Measurements from ENCODE around the gene TRHDE.

Gene TRHDE

DNA sequence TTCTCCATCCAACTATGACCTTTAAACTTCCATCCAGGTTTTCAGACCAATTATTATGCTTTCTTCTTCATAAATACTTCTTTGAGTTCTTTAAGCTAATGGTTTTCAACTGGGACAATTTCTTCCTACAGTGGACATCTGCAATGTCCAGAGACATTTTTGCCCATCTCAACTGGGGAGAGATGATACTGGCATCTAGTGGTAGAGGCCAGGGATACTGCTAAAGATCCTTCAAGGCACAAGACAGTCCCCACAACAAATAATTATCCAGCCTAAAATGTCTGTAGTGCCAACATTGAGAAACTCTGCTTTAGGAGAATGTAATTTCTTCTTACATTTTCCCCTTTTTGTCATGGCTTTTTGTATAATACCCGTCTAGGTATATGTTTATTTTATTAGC lies 10.6 kb downstream of the TRHDE start:
- FAIRE-seq (no peak), DNase-seq (ENCODE audit: insufficient read length, low spot score) (no peak)
- TF ChIP-seq PAX5 (IDR thresholded peaks at IDR 0.05; ENCODE audit: insufficient read depth, low read length, severe bottlenecking) (no peak), TAF1 (IDR thresholded peaks at IDR 0.05; ENCODE audit: low read depth, low read length) (no peak), POLR2AphosphoS5 (IDR thresholded peaks at IDR 0.05; ENCODE audit: low read depth, low read length) (no peak), SPI1 (IDR thresholded peaks at IDR 0.05; ENCODE audit: low read depth, low read length) (no peak), POLR2A (IDR thresholded peaks at IDR 0.05; ENCODE audit: low read depth, low read length) (no peak), POU2F2 (IDR thresholded peaks at IDR 0.05; ENCODE audit: low read depth, low read length) (no peak)

GRCh38 chr12:72285861-72286260 lies 13.7 kb downstream of the TRHDE start:
- no peak for FAIRE-seq
- DNase-seq (ENCODE audit: insufficient read length, low spot score): no peak

DNA sequence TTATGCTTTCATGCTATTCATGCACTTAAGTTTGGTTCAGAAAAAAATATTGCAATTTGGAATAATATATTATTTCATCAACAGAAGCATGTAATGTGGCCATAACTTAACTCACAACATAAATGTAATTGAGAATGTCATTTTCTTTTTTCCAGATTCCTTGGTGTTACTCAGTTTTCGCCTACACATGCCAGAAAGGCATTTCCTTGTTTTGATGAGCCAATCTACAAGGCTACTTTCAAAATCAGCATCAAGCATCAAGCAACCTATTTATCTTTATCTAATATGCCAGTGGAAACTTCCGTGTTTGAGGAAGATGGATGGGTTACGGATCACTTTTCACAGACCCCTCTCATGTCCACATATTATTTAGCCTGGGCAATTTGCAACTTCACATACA lies 14.4 kb downstream of the TRHDE start:
- DNase-seq (ENCODE audit: insufficient read length, low spot score) (no peak), FAIRE-seq (no peak)
- TF ChIP-seq TAF1 (IDR thresholded peaks at IDR 0.05; ENCODE audit: low read depth, low read length): no peak
- no peak for TF ChIP-seq POU2F2 (IDR thresholded peaks at IDR 0.05; ENCODE audit: low read depth, low read length)
- TF ChIP-seq PAX5 (IDR thresholded peaks at IDR 0.05; ENCODE audit: insufficient read depth, low read length, severe bottlenecking): no peak
- TF ChIP-seq POLR2A (IDR thresholded peaks at IDR 0.05; ENCODE audit: low read depth, low read length): no peak
- no peak for TF ChIP-seq SPI1 (IDR thresholded peaks at IDR 0.05; ENCODE audit: low read depth, low read length)

More at GRCh38 chr12:72285861-72286260, 13.7 kb downstream of the TRHDE start:
- TF ChIP-seq PAX5 (IDR thresholded peaks at IDR 0.05; ENCODE audit: insufficient read depth, low read length, severe bottlenecking) (no peak), POLR2AphosphoS5 (IDR thresholded peaks at IDR 0.05; ENCODE audit: low read depth, low read length) (no peak), POLR2A (IDR thresholded peaks at IDR 0.05; ENCODE audit: low read depth, low read length) (no peak), SPI1 (IDR thresholded peaks at IDR 0.05; ENCODE audit: low read depth, low read length) (no peak)

GRCh38 chr12:72288436-72288835 lies 16.3 kb downstream of the TRHDE start:
- FAIRE-seq: no peak
- DNase-seq (ENCODE audit: insufficient read length, low spot score): no peak
- no peak for TF ChIP-seq SPI1 (IDR thresholded peaks at IDR 0.05; ENCODE audit: low read depth, low read length)
- TF ChIP-seq POU2F2 (IDR thresholded peaks at IDR 0.05; ENCODE audit: low read depth, low read length): no peak
- no peak for TF ChIP-seq TAF1 (IDR thresholded peaks at IDR 0.05; ENCODE audit: low read depth, low read length)
- TF ChIP-seq PAX5 (IDR thresholded peaks at IDR 0.05; ENCODE audit: insufficient read depth, low read length, severe bottlenecking): no peak
- TF ChIP-seq POLR2A (IDR thresholded peaks at IDR 0.05; ENCODE audit: low read depth, low read length): no peak

DNA sequence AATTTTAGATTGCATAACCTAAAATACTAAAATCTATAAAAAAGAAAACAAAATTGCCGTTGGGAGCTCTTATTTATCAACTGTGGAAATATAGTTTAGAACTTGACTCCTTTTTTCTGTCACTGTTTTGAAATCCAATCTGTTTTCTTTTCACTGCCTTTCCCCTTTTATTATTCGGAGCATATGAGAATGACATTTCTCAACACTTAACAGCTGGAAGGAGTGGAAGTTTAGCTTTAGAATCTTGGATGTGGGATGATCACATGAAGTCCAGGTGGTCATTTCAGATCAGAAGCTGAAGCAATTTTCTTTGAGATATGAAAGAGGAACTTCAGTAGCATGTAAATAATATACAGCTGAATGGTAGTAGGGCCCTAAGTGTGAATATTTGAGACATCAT lies 16.7 kb downstream of the TRHDE start:
- TF ChIP-seq SPI1 (IDR thresholded peaks at IDR 0.05; ENCODE audit: low read depth, low read length): no peak
- FAIRE-seq (no peak), DNase-seq (ENCODE audit: insufficient read length, low spot score) (no peak)

GRCh38 chr12:72289633-72290032 lies 17.5 kb downstream of the TRHDE start:
- FAIRE-seq (no peak), DNase-seq (ENCODE audit: insufficient read length, low spot score) (no peak)
- no peak for TF ChIP-seq POU2F2 (IDR thresholded peaks at IDR 0.05; ENCODE audit: low read depth, low read length)
- no peak for TF ChIP-seq POLR2AphosphoS5 (IDR thresholded peaks at IDR 0.05; ENCODE audit: low read depth, low read length)
- no peak for TF ChIP-seq TAF1 (IDR thresholded peaks at IDR 0.05; ENCODE audit: low read depth, low read length)
- no peak for TF ChIP-seq SPI1 (IDR thresholded peaks at IDR 0.05; ENCODE audit: low read depth, low read length)
- TF ChIP-seq POLR2A (IDR thresholded peaks at IDR 0.05; ENCODE audit: low read depth, low read length): no peak
- TF ChIP-seq PAX5 (IDR thresholded peaks at IDR 0.05; ENCODE audit: insufficient read depth, low read length, severe bottlenecking): no peak

DNA sequence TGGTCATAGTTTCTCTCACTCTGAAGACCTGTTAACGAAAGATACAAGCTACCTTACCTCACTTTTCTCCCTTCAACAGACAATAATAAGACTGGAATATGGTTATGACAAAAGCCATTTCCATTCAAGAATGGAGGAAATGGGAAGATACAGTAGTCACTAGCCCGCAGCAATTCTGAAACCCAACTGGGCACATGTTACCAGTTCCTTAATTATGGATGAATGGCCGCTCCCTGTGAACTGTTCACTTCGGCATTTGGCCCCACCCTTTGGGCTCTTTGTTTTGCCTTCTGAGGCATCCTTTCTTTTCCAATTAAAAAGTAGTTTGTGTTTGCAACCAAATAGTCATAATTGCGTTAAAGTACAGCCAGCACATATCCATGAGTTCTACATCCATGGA lies 19.0 kb downstream of the TRHDE start:
- DNase-seq (ENCODE audit: insufficient read length, low spot score): no peak
- TF ChIP-seq TAF1 (IDR thresholded peaks at IDR 0.05; ENCODE audit: low read depth, low read length) (no peak), POU2F2 (IDR thresholded peaks at IDR 0.05; ENCODE audit: low read depth, low read length) (no peak), POLR2AphosphoS5 (IDR thresholded peaks at IDR 0.05; ENCODE audit: low read depth, low read length) (no peak), SPI1 (IDR thresholded peaks at IDR 0.05; ENCODE audit: low read depth, low read length) (no peak)
- FAIRE-seq: no peak

GRCh38 chr12:72293701-72294100 lies 21.5 kb downstream of the TRHDE start:
- no peak for DNase-seq (ENCODE audit: insufficient read length, low spot score)
- no peak for FAIRE-seq

GRCh38 chr12:72295101-72295500 lies 22.9 kb downstream of the TRHDE start:
- TF ChIP-seq POLR2AphosphoS5 (IDR thresholded peaks at IDR 0.05; ENCODE audit: low read depth, low read length): no peak
- FAIRE-seq: no peak
- no peak for DNase-seq (ENCODE audit: insufficient read length, low spot score)

More at GRCh38 chr12:72293701-72294100, 21.5 kb downstream of the TRHDE start:
- no peak for TF ChIP-seq POLR2AphosphoS5 (IDR thresholded peaks at IDR 0.05; ENCODE audit: low read depth, low read length)
- no peak for TF ChIP-seq PAX5 (IDR thresholded peaks at IDR 0.05; ENCODE audit: insufficient read depth, low read length, severe bottlenecking)
- no peak for TF ChIP-seq SPI1 (IDR thresholded peaks at IDR 0.05; ENCODE audit: low read depth, low read length)
- TF ChIP-seq POU2F2 (IDR thresholded peaks at IDR 0.05; ENCODE audit: low read depth, low read length): no peak
- no peak for TF ChIP-seq POLR2A (IDR thresholded peaks at IDR 0.05; ENCODE audit: low read depth, low read length)
- no peak for TF ChIP-seq TAF1 (IDR thresholded peaks at IDR 0.05; ENCODE audit: low read depth, low read length)

DNA sequence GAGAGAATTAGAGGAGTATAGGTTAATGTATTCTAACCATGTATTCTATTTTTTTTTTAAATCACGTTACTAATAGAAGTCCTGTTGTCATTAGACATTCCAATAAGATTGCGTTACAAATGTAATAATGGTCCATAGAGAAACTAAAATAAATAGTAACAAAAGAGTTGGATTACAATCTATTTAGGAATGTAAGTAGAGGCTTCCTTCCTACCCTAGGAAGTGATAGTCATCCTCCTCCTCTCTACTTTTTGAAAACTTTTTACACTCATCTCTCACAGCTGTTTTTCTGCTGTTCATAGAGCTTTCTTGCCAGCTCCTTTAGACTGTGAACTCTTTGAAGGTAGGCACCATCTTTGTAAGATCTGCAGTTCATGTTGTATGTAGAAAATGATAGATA lies 23.6 kb downstream of the TRHDE start:
- TF ChIP-seq POLR2A (IDR thresholded peaks at IDR 0.05; ENCODE audit: low read depth, low read length): no peak
- no peak for TF ChIP-seq POU2F2 (IDR thresholded peaks at IDR 0.05; ENCODE audit: low read depth, low read length)
- TF ChIP-seq TAF1 (IDR thresholded peaks at IDR 0.05; ENCODE audit: low read depth, low read length): no peak
- no peak for TF ChIP-seq SPI1 (IDR thresholded peaks at IDR 0.05; ENCODE audit: low read depth, low read length)
- TF ChIP-seq POLR2AphosphoS5 (IDR thresholded peaks at IDR 0.05; ENCODE audit: low read depth, low read length): no peak
- TF ChIP-seq PAX5 (IDR thresholded peaks at IDR 0.05; ENCODE audit: insufficient read depth, low read length, severe bottlenecking): no peak
- no peak for FAIRE-seq
- DNase-seq (ENCODE audit: insufficient read length, low spot score): no peak

DNA sequence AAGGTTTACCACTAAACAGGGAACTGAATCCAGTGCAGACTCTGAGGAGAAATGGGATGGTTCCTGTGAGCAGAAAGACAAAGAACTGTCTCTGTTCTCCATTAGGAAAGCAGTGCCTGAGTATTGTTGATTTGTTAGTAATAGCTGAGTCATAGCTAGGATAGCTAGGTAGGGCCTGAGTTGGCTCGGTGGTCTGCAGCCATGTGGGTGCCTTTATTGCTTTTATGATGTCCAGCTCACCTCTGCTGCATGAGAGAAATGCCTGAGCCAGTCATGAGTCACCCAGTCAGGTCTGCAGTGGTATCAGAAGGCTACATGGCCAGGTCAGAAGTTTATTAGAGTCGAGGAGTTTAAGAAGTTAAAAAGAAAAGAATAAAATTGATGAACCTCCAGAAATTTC lies 24.2 kb downstream of the TRHDE start:
- no peak for FAIRE-seq
- TF ChIP-seq POLR2AphosphoS5 (IDR thresholded peaks at IDR 0.05; ENCODE audit: low read depth, low read length) (no peak), TAF1 (IDR thresholded peaks at IDR 0.05; ENCODE audit: low read depth, low read length) (no peak), PAX5 (IDR thresholded peaks at IDR 0.05; ENCODE audit: insufficient read depth, low read length, severe bottlenecking) (no peak), SPI1 (IDR thresholded peaks at IDR 0.05; ENCODE audit: low read depth, low read length) (no peak), POU2F2 (IDR thresholded peaks at IDR 0.05; ENCODE audit: low read depth, low read length) (no peak), POLR2A (IDR thresholded peaks at IDR 0.05; ENCODE audit: low read depth, low read length) (no peak)
- DNase-seq (ENCODE audit: insufficient read length, low spot score): no peak
